Posterior cingulate gyrus (tissue), 11 donors: ENCODE measurements around the gene MYO15B.
A peak's percentile ranks its signal among the peaks of the same experiment; 100 is the strongest.

Experiments
- DNase-seq, 10 donors: peaks; one replicate each; pipeline versions ENCODE4 v3.0.0 to v3.0.0-alpha.2; 2020 to 2021; ENCODE audit warnings: mixed read lengths in 3 of 10
- intact Hi-C: fragments of 100-400 bp; cut with DNase I; formaldehyde crosslinking; loops from one replicate; pipeline ENCODE4 v1.15.1; 2023

The MYO15B gene

DNA sequence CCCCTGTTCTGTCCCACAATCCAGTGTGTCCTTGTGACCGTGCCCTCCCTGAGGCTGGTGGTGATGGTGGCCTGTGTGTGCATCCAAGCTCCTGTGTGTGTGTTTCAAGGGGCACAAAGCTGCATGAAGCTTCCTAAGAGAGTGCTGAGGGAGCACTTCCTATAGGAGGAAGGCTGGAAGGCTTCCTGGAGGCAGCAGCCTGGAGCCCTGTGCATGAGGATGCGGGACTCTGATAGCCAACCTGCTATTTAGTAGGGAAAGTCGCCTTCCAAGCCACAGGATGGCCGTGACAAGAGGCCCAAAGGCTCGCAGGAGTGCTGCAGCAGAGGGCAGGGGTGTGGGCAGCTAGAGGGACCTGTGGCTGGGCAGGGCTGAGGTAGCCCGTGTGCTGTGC is 8.3 kb downstream of the MYO15B start:
- no peak for DNase-seq
- intact Hi-C loops = no loop called here

GRCh38 chr17:75596320-75597087 is 8.9 kb downstream of the MYO15B start:
- no peak for DNase-seq
- intact Hi-C loops = no loop called here

GRCh38 chr17:75601057-75601987 is 13.7 kb downstream of the MYO15B start:
- peak in 5 of 10 donors; percentile 23 to 88 (median 47) for DNase-seq
- intact Hi-C loops = no loop called here

DNA sequence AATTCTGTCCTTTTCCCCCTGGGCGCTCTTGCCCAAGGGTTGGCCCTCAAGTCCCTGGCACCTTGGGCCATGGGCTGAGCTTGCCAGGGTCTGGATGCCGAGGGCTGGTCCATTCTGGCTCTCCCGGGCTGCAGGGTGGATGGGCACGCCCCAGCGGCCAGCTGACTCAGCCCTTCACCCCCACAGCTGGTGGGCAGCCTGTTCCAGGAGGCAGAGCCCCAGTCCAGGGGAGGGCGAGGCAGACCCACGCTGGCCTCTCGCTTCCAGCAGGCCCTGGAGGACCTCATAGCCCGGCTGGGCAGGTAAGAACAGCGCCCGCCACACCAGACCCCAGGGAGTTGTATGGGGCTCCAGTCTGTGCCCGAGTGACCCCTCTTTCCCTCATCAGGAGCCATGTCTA is 15.0 kb downstream of the MYO15B start:
- peak in 1 of 10 donors; percentile 77 for DNase-seq
- intact Hi-C loops = no loop called here

DNA sequence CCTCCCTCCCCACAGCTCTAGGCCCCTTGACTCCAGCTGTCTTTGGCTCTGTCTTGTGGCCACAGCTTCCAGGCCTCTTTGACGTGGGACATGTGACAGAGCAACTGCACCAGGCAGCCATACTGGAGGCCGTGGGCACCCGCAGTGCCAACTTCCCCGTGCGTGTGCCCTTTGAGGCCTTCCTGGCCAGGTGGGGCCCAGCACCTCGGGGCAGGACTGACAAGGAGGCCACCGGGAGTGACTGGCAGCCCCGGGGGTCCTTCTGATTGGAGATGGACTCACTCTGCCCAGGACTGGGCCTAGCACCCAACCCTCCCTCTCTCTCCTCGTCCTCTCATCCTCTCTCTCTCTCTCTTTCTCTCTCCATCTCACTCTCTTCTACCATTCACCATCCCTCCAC is 15.5 kb downstream of the MYO15B start:
- intact Hi-C loops = no loop called here
- DNase-seq = no peak

DNA sequence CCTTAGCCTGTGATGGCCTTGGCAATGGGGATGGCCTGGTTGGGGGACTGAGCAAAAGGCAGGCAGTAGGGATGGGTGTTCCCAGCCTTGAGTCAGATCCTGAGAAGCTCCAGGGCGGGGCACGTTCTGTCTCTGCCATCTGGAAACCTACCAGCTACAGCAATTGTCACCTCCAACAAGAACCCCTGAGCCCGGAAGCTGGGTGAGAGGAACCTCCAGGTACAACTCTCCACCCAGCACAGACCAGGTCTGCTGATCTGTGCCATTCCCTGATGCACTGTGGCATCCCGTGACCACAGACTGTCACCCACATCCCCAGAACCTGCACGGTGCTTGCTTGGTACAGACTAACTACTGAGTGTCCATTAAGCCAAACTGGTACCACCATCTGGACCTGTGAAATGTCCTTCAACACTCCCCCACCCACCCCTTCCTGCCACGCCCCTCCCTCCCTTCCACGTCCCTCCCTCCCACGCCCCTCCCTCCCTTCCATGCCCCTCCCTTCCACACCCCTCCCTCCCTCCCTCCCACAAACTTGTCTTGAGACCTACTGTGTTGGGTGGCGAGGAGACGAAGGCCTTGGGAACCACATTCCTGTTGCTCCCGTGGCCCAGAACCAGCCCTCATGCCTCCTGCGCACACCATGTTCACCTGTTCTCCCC is 16.6 kb downstream of the MYO15B start:
- intact Hi-C loops = no loop called here
- no peak for DNase-seq

- no peak for DNase-seq
- intact Hi-C loops = no loop called here
Measured at GRCh38 chr17:75605790-75606189, 18.2 kb downstream of the MYO15B start.

GRCh38 chr17:75607086-75607485 is 19.5 kb downstream of the MYO15B start:
- intact Hi-C loops = no loop called here
- DNase-seq = no peak

DNA sequence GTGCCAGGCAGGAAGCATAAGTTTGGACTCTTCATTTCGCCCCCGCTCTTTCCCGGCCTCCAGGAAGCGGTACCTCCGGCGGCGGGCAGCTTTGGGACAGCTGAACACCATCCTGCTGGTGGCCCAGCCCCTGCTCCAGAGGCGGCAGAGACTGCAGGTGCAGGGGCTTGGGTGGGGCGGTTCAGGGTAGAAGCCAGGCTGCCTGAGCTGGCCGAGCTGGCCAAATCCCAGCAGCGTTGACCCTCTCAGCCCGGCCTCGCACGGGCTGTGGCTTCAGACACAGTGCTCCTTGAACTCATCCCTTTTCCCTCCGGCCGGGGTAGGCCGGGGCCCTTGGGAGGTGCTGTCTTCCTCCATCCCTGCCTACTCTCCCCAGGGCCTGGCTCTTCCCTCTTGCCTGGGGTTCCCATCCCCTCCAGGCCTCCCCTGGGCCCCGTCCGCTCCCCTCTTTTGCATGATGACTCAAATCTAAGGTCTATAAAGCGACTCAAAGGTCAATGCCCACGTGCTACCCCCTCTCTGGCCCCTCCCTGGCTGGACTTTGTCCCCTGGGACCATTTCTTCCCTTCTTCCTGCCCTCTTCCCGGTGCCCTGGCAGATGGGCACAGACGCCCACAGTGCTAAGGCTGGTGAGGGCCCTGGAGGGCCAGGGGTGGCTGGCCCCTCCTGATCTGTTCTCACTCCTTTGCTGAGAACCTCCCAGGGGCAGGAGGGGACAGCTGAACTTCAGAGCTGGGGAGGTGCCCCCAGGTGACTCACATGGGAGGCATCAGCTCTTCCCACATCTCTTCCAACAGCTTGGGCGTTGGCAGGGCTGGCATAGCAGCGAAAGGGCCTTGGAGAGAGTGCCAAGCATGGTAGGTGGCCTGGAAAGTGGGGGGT is 22.7 kb downstream of the MYO15B start:
- intact Hi-C loops = no loop called here
- peak in 2 of 10 donors; percentile 11 to 85 for DNase-seq

DNA sequence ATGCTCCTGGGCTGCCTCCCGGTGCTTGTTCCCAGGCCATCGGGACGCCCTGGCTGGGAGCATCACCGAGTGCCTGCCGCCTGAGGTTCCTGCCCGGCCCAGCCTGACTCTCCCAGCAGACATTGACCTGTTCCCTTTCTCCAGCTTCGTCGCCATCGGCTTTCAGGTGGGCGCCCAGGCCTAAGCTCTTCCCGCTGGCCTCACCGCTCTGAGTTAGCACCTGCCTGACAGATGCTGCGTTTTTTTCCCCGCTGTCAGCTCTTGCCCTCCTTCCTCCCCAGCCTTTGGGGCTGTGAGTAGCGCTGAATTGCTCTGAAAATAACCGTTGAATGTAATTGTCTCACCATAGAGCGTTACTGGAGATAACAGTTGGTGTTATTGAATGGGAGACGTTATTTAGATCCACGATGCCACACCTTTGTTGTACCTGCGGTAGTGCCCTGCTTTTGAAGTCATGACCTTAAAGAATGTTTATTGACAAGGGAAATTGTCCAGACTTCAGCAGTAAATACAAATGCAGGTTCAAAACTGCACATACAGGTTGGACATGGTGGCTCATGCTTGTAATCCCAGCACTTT is 24.3 kb downstream of the MYO15B start:
- no peak for DNase-seq
- intact Hi-C loops = no loop called here

GRCh38 chr17:75612906-75613626 is 25.5 kb downstream of the MYO15B start:
- intact Hi-C loops = no loop called here
- DNase-seq = no peak

GRCh38 chr17:75614006-75614405 is 26.4 kb downstream of the MYO15B start:
- no peak for DNase-seq
- intact Hi-C loops = no loop called here

DNA sequence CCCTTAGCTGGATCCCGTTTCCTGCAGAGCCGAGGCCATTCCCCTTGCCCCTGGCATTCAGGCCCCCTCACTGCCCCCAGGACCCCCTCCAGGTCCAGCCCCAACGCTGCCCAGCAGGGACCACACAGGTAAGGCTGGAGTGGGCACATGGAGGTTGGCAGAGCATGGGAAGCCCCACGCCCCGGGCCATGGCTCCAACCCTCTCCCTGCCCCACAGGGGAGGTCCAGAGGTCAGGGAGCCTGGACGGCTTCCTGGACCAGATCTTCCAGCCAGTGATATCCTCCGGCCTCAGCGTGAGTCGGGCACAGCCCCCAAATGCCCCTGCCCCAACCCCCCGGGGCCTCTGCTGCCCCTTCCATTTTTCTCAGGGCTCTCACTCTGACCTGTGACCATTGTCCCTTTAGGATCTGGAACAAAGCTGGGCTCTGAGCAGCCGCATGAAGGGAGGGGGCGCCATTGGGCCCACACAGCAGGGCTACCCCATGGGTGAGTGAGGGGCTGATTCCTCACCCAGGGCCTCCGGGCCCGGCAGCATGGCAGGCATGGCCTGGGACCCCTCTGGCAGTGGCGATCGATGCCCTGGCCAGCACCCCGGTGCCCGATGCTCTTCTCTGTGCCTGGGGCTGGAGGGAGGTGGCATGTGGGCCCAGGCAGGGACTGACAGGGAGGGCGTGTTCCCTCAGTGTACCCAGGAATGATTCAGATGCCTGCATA is 27.1 kb downstream of the MYO15B start:
- intact Hi-C loops = no loop called here
- DNase-seq = no peak

GRCh38 chr17:75615301-75615700 is 27.7 kb downstream of the MYO15B start:
- DNase-seq = no peak
- intact Hi-C loops = no loop called here

- DNase-seq = no peak
- intact Hi-C loops = no loop called here
Measured at GRCh38 chr17:75616521-75617122, 29.0 kb downstream of the MYO15B start.

- no peak for DNase-seq
- intact Hi-C loops = no loop called here
Measured at GRCh38 chr17:75617218-75617617, 29.6 kb downstream of the MYO15B start.

DNA sequence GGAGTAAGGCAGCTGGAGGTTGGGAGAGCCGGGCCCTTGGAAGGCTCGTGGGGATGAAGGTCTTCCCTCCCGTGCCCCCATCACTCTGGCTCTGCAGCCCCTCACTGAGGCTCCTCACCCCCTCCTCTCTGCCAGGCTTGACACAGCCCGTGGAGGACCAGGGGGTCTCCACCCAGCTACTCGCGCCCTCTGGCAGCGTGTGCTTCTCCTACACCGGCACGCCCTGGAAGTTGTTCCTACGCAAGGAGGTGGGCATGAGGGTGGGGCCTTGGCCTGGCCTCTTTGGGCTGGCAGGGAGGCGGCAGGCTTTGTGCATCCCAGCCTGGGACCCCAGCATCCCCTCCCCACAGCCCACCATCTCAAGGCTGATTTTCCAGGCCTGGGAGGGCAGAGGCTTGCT is 30.1 kb downstream of the MYO15B start:
- no peak for DNase-seq
- intact Hi-C loops = no loop called here
